Measurements from ENCODE around the gene RFNG.

DNA sequence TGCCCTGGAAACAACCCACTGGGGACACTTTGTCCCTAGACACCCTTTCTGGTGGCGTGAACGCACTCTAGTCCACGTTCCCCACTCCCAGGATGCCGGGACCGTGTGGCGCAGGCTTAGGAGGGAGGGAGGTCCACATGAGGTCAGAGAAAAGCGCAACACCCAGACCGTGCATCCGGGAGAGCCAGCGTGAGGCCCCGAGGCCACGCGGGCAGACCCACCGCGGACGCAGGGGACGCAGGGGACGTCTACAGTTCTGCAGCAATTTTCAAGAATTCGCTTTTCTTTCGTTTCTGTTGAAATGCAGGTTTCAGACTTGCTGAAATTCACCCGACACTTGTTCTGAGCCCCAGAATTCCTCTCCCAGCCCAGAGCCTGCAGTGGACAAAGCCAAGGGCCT lies 4.7 kb downstream of the RFNG start:
- TF ChIP-seq, protein P1, sequence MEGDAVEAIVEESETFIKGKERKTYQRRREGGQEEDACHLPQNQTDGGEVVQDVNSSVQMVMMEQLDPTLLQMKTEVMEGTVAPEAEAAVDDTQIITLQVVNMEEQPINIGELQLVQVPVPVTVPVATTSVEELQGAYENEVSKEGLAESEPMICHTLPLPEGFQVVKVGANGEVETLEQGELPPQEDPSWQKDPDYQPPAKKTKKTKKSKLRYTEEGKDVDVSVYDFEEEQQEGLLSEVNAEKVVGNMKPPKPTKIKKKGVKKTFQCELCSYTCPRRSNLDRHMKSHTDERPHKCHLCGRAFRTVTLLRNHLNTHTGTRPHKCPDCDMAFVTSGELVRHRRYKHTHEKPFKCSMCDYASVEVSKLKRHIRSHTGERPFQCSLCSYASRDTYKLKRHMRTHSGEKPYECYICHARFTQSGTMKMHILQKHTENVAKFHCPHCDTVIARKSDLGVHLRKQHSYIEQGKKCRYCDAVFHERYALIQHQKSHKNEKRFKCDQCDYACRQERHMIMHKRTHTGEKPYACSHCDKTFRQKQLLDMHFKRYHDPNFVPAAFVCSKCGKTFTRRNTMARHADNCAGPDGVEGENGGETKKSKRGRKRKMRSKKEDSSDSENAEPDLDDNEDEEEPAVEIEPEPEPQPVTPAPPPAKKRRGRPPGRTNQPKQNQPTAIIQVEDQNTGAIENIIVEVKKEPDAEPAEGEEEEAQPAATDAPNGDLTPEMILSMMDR (IDR thresholded peaks at IDR 0.05): no peak
- no peak for TF ChIP-seq SIN3A (IDR thresholded peaks at IDR 0.05; ENCODE audit: borderline replicate concordance, insufficient read depth, low read depth, low read length)
- no peak for TF ChIP-seq TCF7L2 (IDR thresholded peaks at IDR 0.05; ENCODE audit: low read depth, low read length)

All from Panc1 (cell line).